OCI-LY1 (cell line): ENCODE measurements around the gene NKD1.

ENCODE experiments used
- H2AFZ ChIP-seq: fragments of 200-600 bp; sonication (generic), shearing (Covaris generic); 2 replicates; pipeline ENCODE4 v1.6.0; 2014; ENCODE audit warnings: antibody characterized with exemption, mild to moderate bottlenecking, low read length
- H3F3A ChIP-seq: fragments of 200-600 bp; sonication (generic), shearing (Covaris generic); 2 replicates; pipeline ENCODE4 v1.6.0; 2014; ENCODE audit warnings: mild to moderate bottlenecking, antibody characterized with exemption, low read length, moderate library complexity; ENCODE audit not compliant: insufficient read depth
- H3K27ac ChIP-seq: fragments of 200-600 bp; sonication (generic); 2 replicates; pipeline ENCODE4 v1.5.1; 2014; ENCODE audit warnings: low read length, mixed run types, mild to moderate bottlenecking, low read depth; ENCODE audit not compliant: poor library complexity, severe bottlenecking
- H3K27me3 ChIP-seq: fragments of 200-600 bp; sonication (generic); 2 replicates; pipeline ENCODE4 v1.6.0; 2014; ENCODE audit warnings: antibody characterized with exemption, mild to moderate bottlenecking, low read length, moderate library complexity; ENCODE audit not compliant: insufficient read depth
- H3K36me3 ChIP-seq: fragments of 200-600 bp; sonication (generic); 2 replicates; pipeline ENCODE4 v1.6.1; 2014; ENCODE audit warnings: mild to moderate bottlenecking, antibody characterized with exemption, low read length, moderate library complexity, mixed read lengths; ENCODE audit not compliant: insufficient read depth
- H3K4me1 ChIP-seq: fragments of 200-600 bp; sonication (generic); 2 replicates; pipeline ENCODE4 v1.5.1; 2014; ENCODE audit warnings: mild to moderate bottlenecking, low read length, moderate library complexity; ENCODE audit not compliant: insufficient read depth, severe bottlenecking
- H3K4me2 ChIP-seq: fragments of 200-600 bp; sonication (generic), shearing (Covaris generic); 2 replicates; pipeline ENCODE4 v1.6.1; 2014; ENCODE audit warnings: low read length
- H3K4me3 ChIP-seq: fragments of 200-600 bp; sonication (generic); 2 replicates; pipeline ENCODE4 v1.5.1; 2014; ENCODE audit warnings: low read length, low read depth, mild to moderate bottlenecking, mixed read lengths; ENCODE audit not compliant: poor library complexity, severe bottlenecking
- H3K79me2 ChIP-seq: fragments of 200-600 bp; shearing (Covaris generic); 2 replicates; pipeline ENCODE4 v1.6.1; 2016; ENCODE audit warnings: mixed run types, low read length, mixed read lengths; ENCODE audit not compliant: insufficient read depth
- H3K9ac ChIP-seq: fragments of 200-600 bp; sonication (generic), shearing (Covaris generic); 2 replicates; pipeline ENCODE4 v1.6.1; 2014; ENCODE audit warnings: mild to moderate bottlenecking, low read length, mixed read lengths
- H3K9me2 ChIP-seq: fragments of 200-600 bp; sonication (generic), shearing (Covaris generic); 2 replicates; pipeline ENCODE4 v1.6.1; 2014; ENCODE audit warnings: low read depth, mild to moderate bottlenecking, low read length, mixed read lengths
- H3K9me3 ChIP-seq: fragments of 200-600 bp; shearing (Covaris generic); 2 replicates; pipeline ENCODE4 v1.6.1; 2014; ENCODE audit warnings: low read length, mixed read lengths
- H4K20me1 ChIP-seq: fragments of 200-600 bp; sonication (generic), shearing (Covaris generic); 2 replicates; pipeline ENCODE4 v1.6.0; 2016; ENCODE audit warnings: mild to moderate bottlenecking, low read length; ENCODE audit not compliant: insufficient read depth
- CTCF ChIP-seq: fragments of 200-600 bp; sonication (generic), shearing (Covaris generic); IDR thresholded peaks from 2 replicates; pipeline ENCODE4 v1.5.1; 2017; ENCODE audit warnings: mild to moderate bottlenecking, antibody characterized with exemption, low read length, moderate library complexity, mixed read lengths
- EZH2 ChIP-seq: fragments of 200-600 bp; sonication (generic), shearing (Covaris generic); IDR thresholded peaks from 2 replicates; pipeline ENCODE4 v1.8.0; 2017; ENCODE audit warnings: borderline replicate concordance, mixed run types, mild to moderate bottlenecking, antibody characterized with exemption, low read length, moderate library complexity, mixed read lengths

Gene NKD1

DNA sequence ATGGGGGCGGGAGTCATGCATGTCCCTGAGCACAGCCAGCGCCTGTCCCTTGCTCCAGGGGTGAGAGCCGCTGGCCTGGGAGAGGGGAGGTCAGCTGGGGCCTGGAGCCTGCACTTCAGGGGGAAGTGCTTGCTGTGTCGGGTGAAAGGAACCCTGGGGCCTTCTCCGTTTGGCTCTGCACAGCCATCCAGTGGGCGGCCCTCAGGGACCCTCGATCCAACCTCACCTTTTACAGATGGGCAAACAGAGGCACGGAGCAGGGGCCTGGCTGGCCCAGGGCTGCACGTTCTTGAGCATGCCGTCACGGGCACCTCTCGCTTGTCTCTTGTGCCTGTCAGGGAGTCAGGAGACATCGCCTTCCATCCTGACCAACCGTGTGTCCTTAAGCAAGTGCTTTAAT lies 131.1 kb downstream of the NKD1 start:
- no peak overlapping the region for H3K4me3 ChIP-seq
- H2AFZ ChIP-seq = no peak overlapping the region
- no peak overlapping the region for H3K27ac ChIP-seq
- peaks cover 32% of the 10 kb centered on the region for H3K4me1 ChIP-seq
- H3K79me2 ChIP-seq = no peaks in the 10 kb centered on the region
- no peak overlapping the region for H3K9ac ChIP-seq
- no peak overlapping the region for H3K4me2 ChIP-seq
- TF ChIP-seq EZH2 (no peak), CTCF (no peak)
- no peaks in the 10 kb centered on the region for H3K27me3 ChIP-seq
- H3F3A ChIP-seq = no peaks in the 10 kb centered on the region
- peaks cover 19% of the 10 kb centered on the region; the same call in 1 of the 2 replicates for H3K36me3 ChIP-seq
- H3K9me3 ChIP-seq = no peaks in the 10 kb centered on the region
- H4K20me1 ChIP-seq = no peaks in the 10 kb centered on the region
- no peaks in the 10 kb centered on the region for H3K9me2 ChIP-seq

GRCh38 chr16:50679676-50680555 lies 131.7 kb downstream of the NKD1 start:
- TF ChIP-seq EZH2 (no peak), CTCF (no peak)
- Histone ChIP-seq H3K27me3 (no peaks in the 10 kb centered on the region), H3K27ac (peak overlapping the region; percentile 24), H2AFZ (no peak overlapping the region), H3K36me3 (peaks cover 13% of the 10 kb centered on the region; the same call in 1 of the 2 replicates), H3K4me3 (peak overlapping the region; percentile 63), H3K9me2 (no peaks in the 10 kb centered on the region), H3K79me2 (no peaks in the 10 kb centered on the region), H3K4me1 (peaks cover 38% of the 10 kb centered on the region), H3K9ac (peak overlapping the region; percentile 63; the same call in 1 of the 2 replicates), H4K20me1 (no peaks in the 10 kb centered on the region), H3K9me3 (no peaks in the 10 kb centered on the region), H3K4me2 (peak overlapping the region; percentile 83), H3F3A (no peaks in the 10 kb centered on the region)

- no peak overlapping the region for H2AFZ ChIP-seq
- 0 out of 2 replicates have a peak, but pooled peaks cover 9% of the 10 kb centered on the region for H3K36me3 ChIP-seq
- H3K9me3 ChIP-seq = no peaks in the 10 kb centered on the region
- peak overlapping the region; percentile 83 for H3K4me2 ChIP-seq
- peak overlapping the region; percentile 24 for H3K27ac ChIP-seq
- no peaks in the 10 kb centered on the region for H4K20me1 ChIP-seq
- H3K4me1 ChIP-seq = peaks cover 44% of the 10 kb centered on the region
- no peaks in the 10 kb centered on the region for H3K27me3 ChIP-seq
- no peaks in the 10 kb centered on the region for H3K9me2 ChIP-seq
- H3K4me3 ChIP-seq = peak overlapping the region; percentile 63
- TF ChIP-seq CTCF (no peak), EZH2 (no peak)
- peak overlapping the region; percentile 63 for H3K9ac ChIP-seq
- no peaks in the 10 kb centered on the region for H3F3A ChIP-seq
- H3K79me2 ChIP-seq = no peaks in the 10 kb centered on the region
Measured at GRCh38 chr16:50680556-50680893, 132.3 kb downstream of the NKD1 start.
